LNCAP (cell line): ENCODE data around the gene UBR4.

Experiments
- TF ChIP-seq, protein P1 (sequence below): fragments of 450-650 bp; IDR thresholded peaks from 2 replicates; pipeline ENCODE4 v1.5.1; 2017; ENCODE audit warnings: mild to moderate bottlenecking

Gene UBR4

DNA sequence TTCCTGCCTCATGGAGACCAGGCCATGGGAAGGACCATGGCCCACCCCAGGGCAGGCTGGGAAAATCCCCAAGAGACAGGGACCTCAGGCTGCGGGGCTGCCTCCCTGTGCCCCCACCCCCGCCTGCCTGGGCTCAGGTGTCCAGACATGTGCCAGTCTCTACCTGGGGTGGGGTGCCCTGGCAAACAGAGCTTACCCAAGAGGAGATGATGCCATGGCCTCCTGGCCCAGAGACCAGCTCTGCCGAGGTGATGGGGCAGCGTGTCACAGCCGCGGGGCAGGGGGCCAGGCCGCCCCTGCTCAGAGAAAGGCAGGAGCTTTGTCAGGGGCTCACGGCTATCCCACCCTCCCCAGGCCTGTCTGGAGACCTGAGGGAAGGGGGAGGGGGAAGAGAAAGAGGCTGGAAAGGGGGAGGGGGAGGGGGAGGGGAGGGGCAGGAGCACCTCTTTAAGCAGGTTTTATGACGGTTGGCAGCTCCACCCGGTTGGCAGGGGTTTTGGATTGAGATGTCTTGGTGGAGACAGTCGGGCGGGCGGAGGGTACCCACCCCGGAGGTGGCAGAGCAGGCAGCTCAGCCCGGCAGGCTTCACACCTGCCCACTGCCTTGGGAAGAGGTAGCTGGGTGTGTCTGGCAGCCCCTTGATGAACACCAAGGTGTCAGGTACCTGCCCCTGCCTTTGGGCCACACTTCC is 152.1 kb downstream of the UBR4 start:
- TF ChIP-seq, protein P1, sequence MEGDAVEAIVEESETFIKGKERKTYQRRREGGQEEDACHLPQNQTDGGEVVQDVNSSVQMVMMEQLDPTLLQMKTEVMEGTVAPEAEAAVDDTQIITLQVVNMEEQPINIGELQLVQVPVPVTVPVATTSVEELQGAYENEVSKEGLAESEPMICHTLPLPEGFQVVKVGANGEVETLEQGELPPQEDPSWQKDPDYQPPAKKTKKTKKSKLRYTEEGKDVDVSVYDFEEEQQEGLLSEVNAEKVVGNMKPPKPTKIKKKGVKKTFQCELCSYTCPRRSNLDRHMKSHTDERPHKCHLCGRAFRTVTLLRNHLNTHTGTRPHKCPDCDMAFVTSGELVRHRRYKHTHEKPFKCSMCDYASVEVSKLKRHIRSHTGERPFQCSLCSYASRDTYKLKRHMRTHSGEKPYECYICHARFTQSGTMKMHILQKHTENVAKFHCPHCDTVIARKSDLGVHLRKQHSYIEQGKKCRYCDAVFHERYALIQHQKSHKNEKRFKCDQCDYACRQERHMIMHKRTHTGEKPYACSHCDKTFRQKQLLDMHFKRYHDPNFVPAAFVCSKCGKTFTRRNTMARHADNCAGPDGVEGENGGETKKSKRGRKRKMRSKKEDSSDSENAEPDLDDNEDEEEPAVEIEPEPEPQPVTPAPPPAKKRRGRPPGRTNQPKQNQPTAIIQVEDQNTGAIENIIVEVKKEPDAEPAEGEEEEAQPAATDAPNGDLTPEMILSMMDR = no peak

DNA sequence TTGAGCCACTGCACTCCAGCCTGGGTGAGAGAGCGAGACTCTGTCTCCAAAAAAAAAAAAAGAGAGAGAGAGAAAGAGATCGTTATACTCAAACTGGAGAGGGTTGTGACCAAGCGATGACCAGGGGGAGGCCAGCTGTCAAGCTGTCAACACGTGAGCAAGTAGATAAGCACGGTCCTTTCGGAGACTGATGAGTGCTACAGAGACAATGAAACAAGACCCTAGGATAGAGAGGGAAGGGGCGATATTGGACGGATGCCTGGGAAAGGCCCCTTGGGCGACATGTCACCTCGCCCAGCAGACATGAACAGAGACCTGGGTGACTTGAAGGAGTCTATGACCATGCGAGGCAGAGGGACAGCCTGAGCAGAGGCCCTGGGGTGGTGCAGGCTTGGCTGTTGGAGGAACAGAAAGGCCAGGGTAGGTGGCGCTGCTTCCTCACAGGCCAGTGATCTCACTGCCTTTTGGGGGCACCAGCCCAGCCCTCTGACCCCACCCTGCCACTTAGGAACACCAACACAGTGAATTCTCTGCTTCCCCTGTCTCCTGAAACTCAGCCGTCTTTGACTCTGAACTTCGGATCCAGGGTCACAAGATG is 152.8 kb downstream of the UBR4 start:
- TF ChIP-seq, protein P1 = no peak

DNA sequence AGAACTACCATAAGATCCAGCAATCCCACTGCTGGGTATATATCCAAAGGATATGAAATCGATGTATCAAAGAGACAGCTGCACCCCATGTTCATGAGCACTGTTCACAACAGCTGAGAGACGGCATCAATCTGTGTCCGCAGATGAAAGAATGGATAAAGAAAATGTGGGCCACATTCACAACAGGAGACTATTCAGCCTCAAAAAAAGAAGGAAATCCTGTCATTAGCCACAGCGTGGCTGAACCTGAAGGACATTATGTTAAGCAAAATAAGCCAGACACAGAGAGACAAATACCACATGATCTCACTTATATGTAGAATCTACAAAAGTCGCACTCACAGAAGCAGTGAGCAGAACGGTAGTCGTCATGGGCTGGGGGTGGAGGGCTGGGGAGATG is 154.4 kb downstream of the UBR4 start:
- TF ChIP-seq, protein P1 = no peak

DNA sequence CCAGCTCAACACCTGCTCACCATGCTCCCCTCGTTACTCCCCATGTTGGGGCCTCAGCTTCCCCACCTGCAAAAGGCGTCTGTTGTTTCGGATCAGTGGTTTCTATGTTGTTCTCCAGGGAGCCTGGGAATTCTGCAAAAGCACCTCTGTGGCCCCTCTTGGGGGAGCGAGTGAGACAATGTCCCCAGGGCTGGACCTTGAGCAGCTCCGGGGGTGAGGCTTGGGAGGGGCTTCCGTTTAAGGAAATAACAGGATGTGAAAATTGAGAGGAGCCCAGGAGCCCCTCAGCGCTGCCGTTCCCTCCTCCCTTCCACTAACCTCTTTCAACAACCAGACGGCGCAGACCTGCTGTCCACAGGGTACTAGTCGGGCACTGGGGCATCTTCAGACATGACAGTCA is 155.1 kb downstream of the UBR4 start:
- TF ChIP-seq, protein P1 = no peak

DNA sequence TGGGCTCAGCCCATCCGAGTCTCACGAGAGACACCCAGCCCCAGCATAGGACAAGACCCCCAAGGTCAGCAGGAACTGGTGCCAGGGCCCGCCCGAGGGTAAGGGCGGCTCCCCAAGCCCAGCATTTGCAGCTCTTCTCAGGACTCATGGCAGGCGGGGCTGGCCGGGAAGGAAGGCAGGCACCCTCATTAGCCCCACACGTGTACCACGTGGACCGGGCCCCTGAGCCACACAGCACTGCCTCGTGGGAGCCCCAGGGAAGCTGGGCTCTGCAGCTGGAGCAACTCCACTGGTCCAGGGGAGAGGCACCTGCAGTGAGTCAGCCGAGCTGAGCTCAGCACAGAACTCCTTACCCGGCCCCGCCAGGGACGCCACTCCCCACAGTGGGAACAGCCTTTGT is 155.8 kb downstream of the UBR4 start:
- TF ChIP-seq, protein P1 = no peak

DNA sequence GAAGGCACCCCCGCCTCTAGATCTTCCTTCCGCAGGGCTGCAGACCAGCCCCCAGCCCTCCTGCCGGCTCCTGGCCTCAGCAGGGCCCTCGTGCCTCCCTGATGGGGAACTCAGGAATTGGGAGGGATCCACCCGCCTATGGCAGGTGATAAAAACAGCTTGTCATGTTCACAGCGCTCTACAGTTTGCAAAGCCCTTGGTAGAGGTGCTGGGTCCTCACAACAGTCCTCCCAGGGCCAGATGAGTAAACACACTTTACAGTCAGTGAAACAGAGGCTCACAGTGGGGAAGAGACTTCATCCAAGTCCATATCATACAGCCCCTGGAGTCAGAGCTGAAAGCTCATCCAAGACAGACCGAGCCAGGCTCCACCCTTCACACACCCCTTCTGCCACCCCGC is 156.6 kb downstream of the UBR4 start:
- TF ChIP-seq, protein P1 = no peak

DNA sequence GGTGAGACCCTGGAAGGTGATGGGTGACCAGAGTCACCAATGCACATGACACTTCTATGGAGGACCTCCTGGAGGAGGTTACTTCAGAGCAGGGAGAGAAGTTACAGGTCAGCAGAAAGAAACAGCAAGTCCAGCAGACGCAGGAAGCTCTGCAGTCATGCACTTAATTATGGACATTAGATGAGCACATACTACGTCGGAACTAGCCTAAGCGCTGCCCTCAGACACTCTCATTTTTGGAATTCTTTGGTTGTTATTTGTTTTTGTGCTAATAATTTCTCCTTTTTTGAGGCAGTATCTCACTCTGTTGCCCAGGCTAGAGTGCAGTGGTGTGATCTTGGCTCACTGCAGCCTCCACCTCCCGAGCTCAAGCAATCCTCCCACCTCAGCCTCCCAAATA is 160.3 kb downstream of the UBR4 start:
- TF ChIP-seq, protein P1 = no peak
